Panc1 (cell line): ENCODE data around the gene PARG. TPM values are rescaled to one million over a fixed set of nuclear protein-coding genes. Genes with fewer than 3 reads are reported as not detected.
"Not testable (repeated sequence)": the region's sequence is repeated elsewhere in the genome, so short reads cannot be mapped to it uniquely, and the experiment has no call there.

ENCODE experiments used
- ATAC-seq: fragments of 200-7000 bp; cut with Tn5 transposase; 2 replicates; pipeline ENCODE4 v1.9.1; 2020; ENCODE audit warnings: mild to moderate bottlenecking, moderate library complexity
- BruUV-seq: library from RNA; stranded (reverse); fragments of 400-500 nt; replicated peaks from 2 replicates; lab custom pipeline; 2021; lab: Mats Ljungman, UMichigan
- CTCF ChIA-PET: fragments of 300-600 bp; sonication (Branson Sonifier 250); formaldehyde crosslinking; loops from one replicate; lab custom pipeline; 2022; ENCODE audit warnings: antibody characterized with exemption; lab: Charles Lee
- POLR2A ChIA-PET: fragments of 300-600 bp; sonication (Branson Sonifier 250); formaldehyde crosslinking; loops from one replicate; lab custom pipeline; 2022; ENCODE audit warnings: antibody characterized with exemption; lab: Charles Lee
- DNase-seq: peaks from one replicate; pipeline ENCODE4 v3.0.0-alpha.2; 2010; ENCODE audit warnings: low read depth, low spot score
- H3K27ac ChIP-seq: 2 replicates; pipeline ENCODE4 v1.5.1; 2011; ENCODE audit warnings: mild to moderate bottlenecking, low read length, inconsistent platforms
- H3K27me3 ChIP-seq: fragments of 200-500 bp; sonication (Bioruptor generic); 2 replicates; pipeline ENCODE4 v1.6.0; 2014; ENCODE audit warnings: low read length, inconsistent platforms; ENCODE audit not compliant: control insufficient read depth, insufficient read depth
- H3K36me3 ChIP-seq: fragments of 200-500 bp; sonication (Bioruptor generic); 2 replicates; pipeline ENCODE4 v1.5.1; 2014; ENCODE audit warnings: inconsistent platforms, mild to moderate bottlenecking, low read length, moderate library complexity; ENCODE audit not compliant: control insufficient read depth, insufficient read depth
- H3K4me1 ChIP-seq: 2 replicates; pipeline ENCODE4 v1.5.1; 2011; ENCODE audit warnings: inconsistent platforms, mild to moderate bottlenecking, low read length, moderate library complexity; ENCODE audit not compliant: control insufficient read depth, insufficient read depth
- H3K4me3 ChIP-seq, 2 experiments: 2 replicates each; pipeline ENCODE4 v1.5.1; 2011 to 2012; ENCODE audit warnings: low read depth in 2 of 2, low read length in 2 of 2, mild to moderate bottlenecking in 2 of 2, inconsistent platforms in 1 of 2, moderate library complexity in 1 of 2
- H3K9me3 ChIP-seq: fragments of 200-500 bp; sonication (Bioruptor generic); 2 replicates; pipeline ENCODE4 v1.5.1; 2014; ENCODE audit warnings: low read depth, mild to moderate bottlenecking, inconsistent platforms, low read length, moderate library complexity; ENCODE audit not compliant: control insufficient read depth, insufficient read depth
- in situ Hi-C: cut with HindIII; loops from 2 replicates; pipeline ENCODE4 v1.10.0; 2016; ENCODE audit warnings: low sequenced_read_pairs, low pct_unique_long_range_greater_than_20kb
- intact Hi-C: fragments of 100-400 bp; cut with micrococcal nuclease; formaldehyde crosslinking; loops from one replicate; pipeline ENCODE4 v1.10.0; 2022; ENCODE audit not compliant: unreplicated experiment
- total RNA-seq: library from RNA; stranded (reverse); gene quantifications from one replicate; pipeline ENCODE4 v1.2.1, GENCODE V29; 2021; ENCODE audit not compliant: unreplicated experiment

Gene PARG
- total RNA-seq, 1 experiment from 2014 or later: 39.9 TPM

- in situ Hi-C loops, CTCF ChIA-PET, H3K27ac ChIP-seq, BruUV-seq, H3K4me1 ChIP-seq, intact Hi-C loops, H3K4me3 ChIP-seq, H3K36me3 ChIP-seq, ATAC-seq, H3K27me3 ChIP-seq, H3K9me3 ChIP-seq, DNase-seq, POLR2A ChIA-PET: not testable (repeated sequence)
Measured at GRCh38 chr10:49931959-49932728, 9.7 kb downstream of the PARG start.

GRCh38 chr10:49931276-49931675 is 10.6 kb downstream of the PARG start:
- CTCF ChIA-PET, H3K4me3 ChIP-seq, ATAC-seq, H3K9me3 ChIP-seq, H3K27me3 ChIP-seq, BruUV-seq, DNase-seq, H3K4me1 ChIP-seq, in situ Hi-C loops, POLR2A ChIA-PET, intact Hi-C loops, H3K27ac ChIP-seq, H3K36me3 ChIP-seq: not testable (repeated sequence)

- POLR2A ChIA-PET, H3K4me1 ChIP-seq, H3K36me3 ChIP-seq, intact Hi-C loops, H3K4me3 ChIP-seq, in situ Hi-C loops, DNase-seq, CTCF ChIA-PET, H3K9me3 ChIP-seq, ATAC-seq, H3K27me3 ChIP-seq, BruUV-seq, H3K27ac ChIP-seq: not testable (repeated sequence)
Measured at GRCh38 chr10:49923572-49923971, 18.3 kb downstream of the PARG start.

GRCh38 chr10:49922041-49922440 is 19.8 kb downstream of the PARG start:
- in situ Hi-C loops, H3K4me3 ChIP-seq, BruUV-seq, H3K9me3 ChIP-seq, CTCF ChIA-PET, DNase-seq, H3K27me3 ChIP-seq, intact Hi-C loops, H3K36me3 ChIP-seq, H3K27ac ChIP-seq, POLR2A ChIA-PET, H3K4me1 ChIP-seq, ATAC-seq: not testable (repeated sequence)

- intact Hi-C loops: loop anchor here (10.0 kb wide), 1 partner anchor 323 kb away; no protein-coding TSS in a partner anchor
- DNase-seq, H3K27ac ChIP-seq, BruUV-seq, CTCF ChIA-PET, POLR2A ChIA-PET, H3K4me1 ChIP-seq, H3K9me3 ChIP-seq, in situ Hi-C loops, H3K27me3 ChIP-seq, H3K4me3 ChIP-seq, ATAC-seq, H3K36me3 ChIP-seq: not testable (repeated sequence)
Measured at GRCh38 chr10:49917927-49918326, 23.9 kb downstream of the PARG start.

GRCh38 chr10:49916451-49916850 is 25.4 kb downstream of the PARG start:
- CTCF ChIA-PET, H3K9me3 ChIP-seq, H3K4me1 ChIP-seq, H3K27ac ChIP-seq, ATAC-seq, BruUV-seq, in situ Hi-C loops, POLR2A ChIA-PET, H3K4me3 ChIP-seq, H3K36me3 ChIP-seq, DNase-seq, H3K27me3 ChIP-seq: not testable (repeated sequence)
- intact Hi-C loops: loop anchor here (10.0 kb wide), 1 partner anchor 322 kb away; no protein-coding TSS in a partner anchor

GRCh38 chr10:49910295-49910694 is 31.5 kb downstream of the PARG start:
- BruUV-seq, H3K4me3 ChIP-seq, ATAC-seq, POLR2A ChIA-PET, H3K9me3 ChIP-seq, H3K4me1 ChIP-seq, CTCF ChIA-PET, H3K27me3 ChIP-seq, in situ Hi-C loops, DNase-seq, H3K36me3 ChIP-seq, H3K27ac ChIP-seq: not testable (repeated sequence)
- intact Hi-C loops: loop anchor here (10.0 kb wide), 1 partner anchor 315 kb away; no protein-coding TSS in a partner anchor
